ENCODE data around the gene FRK.

DNA sequence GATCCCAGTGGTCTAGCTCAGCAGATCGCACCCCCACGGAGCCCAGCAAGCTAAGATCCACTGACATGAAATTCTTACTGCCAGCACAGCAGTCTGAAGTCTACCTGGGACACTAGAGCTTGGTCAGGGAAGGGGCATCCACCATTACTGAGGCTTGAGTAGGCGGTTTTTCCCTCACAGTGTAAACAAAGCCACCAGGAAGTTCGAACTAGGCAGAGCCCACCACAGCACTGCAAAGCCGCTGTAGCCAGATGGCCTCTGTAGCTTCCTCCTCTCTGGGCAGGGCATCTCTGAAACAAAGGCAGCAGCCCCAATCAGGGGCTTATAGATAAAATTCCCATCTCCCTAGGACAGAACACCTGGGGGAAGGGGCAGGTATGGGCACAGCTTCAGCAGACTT lies 18.8 kb downstream of the FRK start:
- TF ChIP-seq, protein P1, sequence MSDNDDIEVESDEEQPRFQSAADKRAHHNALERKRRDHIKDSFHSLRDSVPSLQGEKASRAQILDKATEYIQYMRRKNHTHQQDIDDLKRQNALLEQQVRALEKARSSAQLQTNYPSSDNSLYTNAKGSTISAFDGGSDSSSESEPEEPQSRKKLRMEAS (IDR thresholded peaks at IDR 0.05): no peak
- no peak for TF ChIP-seq RAD21 (conservative IDR thresholded peaks at IDR 0.05 in 1 of 2, IDR thresholded peaks at IDR 0.05 in 1 of 2)
- TF ChIP-seq POLR2A (IDR thresholded peaks at IDR 0.05; ENCODE audit: low read length): no peak
- TF ChIP-seq CHD4 (IDR thresholded peaks at IDR 0.05; ENCODE audit: borderline replicate concordance): no peak
- TF ChIP-seq, protein P2, sequence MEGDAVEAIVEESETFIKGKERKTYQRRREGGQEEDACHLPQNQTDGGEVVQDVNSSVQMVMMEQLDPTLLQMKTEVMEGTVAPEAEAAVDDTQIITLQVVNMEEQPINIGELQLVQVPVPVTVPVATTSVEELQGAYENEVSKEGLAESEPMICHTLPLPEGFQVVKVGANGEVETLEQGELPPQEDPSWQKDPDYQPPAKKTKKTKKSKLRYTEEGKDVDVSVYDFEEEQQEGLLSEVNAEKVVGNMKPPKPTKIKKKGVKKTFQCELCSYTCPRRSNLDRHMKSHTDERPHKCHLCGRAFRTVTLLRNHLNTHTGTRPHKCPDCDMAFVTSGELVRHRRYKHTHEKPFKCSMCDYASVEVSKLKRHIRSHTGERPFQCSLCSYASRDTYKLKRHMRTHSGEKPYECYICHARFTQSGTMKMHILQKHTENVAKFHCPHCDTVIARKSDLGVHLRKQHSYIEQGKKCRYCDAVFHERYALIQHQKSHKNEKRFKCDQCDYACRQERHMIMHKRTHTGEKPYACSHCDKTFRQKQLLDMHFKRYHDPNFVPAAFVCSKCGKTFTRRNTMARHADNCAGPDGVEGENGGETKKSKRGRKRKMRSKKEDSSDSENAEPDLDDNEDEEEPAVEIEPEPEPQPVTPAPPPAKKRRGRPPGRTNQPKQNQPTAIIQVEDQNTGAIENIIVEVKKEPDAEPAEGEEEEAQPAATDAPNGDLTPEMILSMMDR (IDR thresholded peaks at IDR 0.05): no peak
- TF ChIP-seq HDAC2 (IDR thresholded peaks at IDR 0.05): no peak
